H9 (cell line): ENCODE data around the gene FOXD4L6. TPM values are rescaled to one million over a fixed set of nuclear protein-coding genes. Genes with fewer than 3 reads are reported as not detected.
"Not testable (repeated sequence)": the region's sequence is repeated elsewhere in the genome, so short reads cannot be mapped to it uniquely, and the experiment has no call there.

Experiments
- DNase-seq: peaks from one replicate; pipeline ENCODE4 v3.0.0-alpha.2; 2017
- H2AFZ ChIP-seq: one replicate; pipeline ENCODE4 v1.6.1; 2013; ENCODE audit warnings: mild to moderate bottlenecking, low read length, control low read depth, moderate library complexity
- H2AK5ac ChIP-seq: 2 replicates; pipeline ENCODE4 v1.6.1; 2013; ENCODE audit warnings: low read length, control low read depth, mixed read lengths; ENCODE audit not compliant: insufficient read length
- H2BK120ac ChIP-seq: one replicate; pipeline ENCODE4 v1.6.1; 2013; ENCODE audit warnings: low read depth, mild to moderate bottlenecking, low read length, control low read depth, inconsistent platforms; ENCODE audit not compliant: poor library complexity, severe bottlenecking
- H2BK12ac ChIP-seq: 2 replicates; pipeline ENCODE4 v1.6.1; 2013; ENCODE audit warnings: low read length, control low read depth, mixed read lengths, low read depth; ENCODE audit not compliant: insufficient read length
- H2BK15ac ChIP-seq: 2 replicates; pipeline ENCODE4 v1.6.1; 2013; ENCODE audit warnings: low read depth, low read length, control low read depth
- H2BK20ac ChIP-seq: one replicate; pipeline ENCODE4 v1.6.1; 2013; ENCODE audit warnings: low read depth, mild to moderate bottlenecking, low read length, control low read depth, inconsistent platforms; ENCODE audit not compliant: poor library complexity, severe bottlenecking
- H2BK5ac ChIP-seq: 2 replicates; pipeline ENCODE4 v1.6.1; 2013; ENCODE audit warnings: low read length, control low read depth, mixed read lengths; ENCODE audit not compliant: insufficient read length
- H3K14ac ChIP-seq: 2 replicates; pipeline ENCODE4 v1.6.1; 2013; ENCODE audit warnings: low read length, control low read depth; ENCODE audit not compliant: insufficient read depth
- H3K18ac ChIP-seq: 2 replicates; pipeline ENCODE4 v1.6.1; 2013; ENCODE audit warnings: low read depth, mild to moderate bottlenecking, mixed read lengths, low read length, control low read depth; ENCODE audit not compliant: insufficient read length
- H3K23ac ChIP-seq: 2 replicates; pipeline ENCODE4 v1.6.1; 2013; ENCODE audit warnings: low read length, control low read depth, mixed read lengths, low read depth; ENCODE audit not compliant: insufficient read length
- H3K23me2 ChIP-seq: 2 replicates; pipeline ENCODE4 v1.6.1; 2013; ENCODE audit warnings: low read depth, mild to moderate bottlenecking, mixed read lengths, low read length, control low read depth; ENCODE audit not compliant: insufficient read length, poor library complexity, severe bottlenecking
- H3K27ac ChIP-seq: 2 replicates; pipeline ENCODE4 v1.5.1; 2013; ENCODE audit warnings: low read length, control low read depth, mixed read lengths, low read depth; ENCODE audit not compliant: insufficient read length
- H3K27me3 ChIP-seq: 2 replicates; pipeline ENCODE4 v1.6.1; 2013; ENCODE audit warnings: low read length, control low read depth, inconsistent platforms; ENCODE audit not compliant: insufficient read depth
- H3K4ac ChIP-seq: 2 replicates; pipeline ENCODE4 v1.6.1; 2013; ENCODE audit warnings: low read depth, mild to moderate bottlenecking, control low read depth, inconsistent platforms, low read length, moderate library complexity
- H3K4me1 ChIP-seq: 2 replicates; pipeline ENCODE4 v1.6.1; 2013; ENCODE audit warnings: low read length, control low read depth, inconsistent platforms; ENCODE audit not compliant: insufficient read depth
- H3K4me2 ChIP-seq: 2 replicates; pipeline ENCODE4 v1.6.1; 2013; ENCODE audit warnings: low read length, control low read depth, mixed read lengths; ENCODE audit not compliant: insufficient read length, insufficient read depth
- H3K56ac ChIP-seq: 2 replicates; pipeline ENCODE4 v1.6.1; 2013; ENCODE audit warnings: low read depth, mild to moderate bottlenecking, mixed read lengths, low read length, control low read depth; ENCODE audit not compliant: insufficient read length
- H3K79me1 ChIP-seq: 2 replicates; pipeline ENCODE4 v1.6.1; 2013; ENCODE audit warnings: low read depth, mild to moderate bottlenecking, moderate library complexity, low read length, control low read depth, inconsistent platforms; ENCODE audit not compliant: insufficient read depth, poor library complexity, severe bottlenecking
- H3K79me2 ChIP-seq: 2 replicates; pipeline ENCODE4 v1.6.1; 2013; ENCODE audit warnings: low read length, control low read depth, inconsistent platforms; ENCODE audit not compliant: insufficient read depth
- H3K9ac ChIP-seq: 2 replicates; pipeline ENCODE4 v1.6.1; 2013; ENCODE audit warnings: low read length, control low read depth, mixed read lengths; ENCODE audit not compliant: insufficient read length; ENCODE audit errors: extremely low read depth
- H3K9me3 ChIP-seq: one replicate; pipeline ENCODE4 v1.6.1; 2013; ENCODE audit warnings: low read depth, low read length, inconsistent platforms; ENCODE audit not compliant: control insufficient read depth
- H3T11ph ChIP-seq: one replicate; pipeline ENCODE4 v1.6.1; 2013; ENCODE audit warnings: mild to moderate bottlenecking, low read length, control low read depth, inconsistent platforms
- H4K20me1 ChIP-seq: one replicate; pipeline ENCODE4 v1.6.1; 2013; ENCODE audit not compliant: control insufficient read depth, insufficient read length, insufficient read depth
- H4K5ac ChIP-seq: 2 replicates; pipeline ENCODE4 v1.6.1; 2013; ENCODE audit warnings: low read depth, mild to moderate bottlenecking, mixed read lengths, low read length, control low read depth; ENCODE audit not compliant: insufficient read length
- H4K8ac ChIP-seq: replicated peaks from 2 replicates; pipeline ENCODE4 v1.6.1; 2013; ENCODE audit warnings: low read length, control low read depth, mixed read lengths, low read depth; ENCODE audit not compliant: insufficient read length
- H4K91ac ChIP-seq: 2 replicates; pipeline ENCODE4 v1.6.1; 2013; ENCODE audit warnings: low read depth, mild to moderate bottlenecking, moderate library complexity, mixed read lengths, low read length, control low read depth; ENCODE audit not compliant: insufficient read length
- H3K27ac Mint-ChIP-seq, 3 experiments: 2 replicates in 2 of 3; 3 replicates in 1 of 3; pipeline ENCODE4 v1.8.0; 2020 to 2021; ENCODE audit warnings: mixed read lengths in 3 of 3, mild to moderate bottlenecking in 1 of 3, moderate library complexity in 1 of 3
- H3K27me3 Mint-ChIP-seq: 2 replicates; pipeline ENCODE4 v1.8.0; 2021; ENCODE audit warnings: low read depth, mild to moderate bottlenecking, moderate library complexity, mixed read lengths
- H3K36me3 Mint-ChIP-seq, 3 experiments: 2 replicates in 2 of 3; 3 replicates in 1 of 3; pipeline ENCODE4 v1.8.0; 2020 to 2021; ENCODE audit warnings: low read depth in 3 of 3, mixed read lengths in 3 of 3; ENCODE audit not compliant: insufficient read depth in 1 of 3
- H3K4me1 Mint-ChIP-seq, 2 experiments: 2 replicates each; pipeline ENCODE4 v1.8.0; 2020; ENCODE audit warnings: mixed read lengths in 2 of 2
- H3K4me3 Mint-ChIP-seq, 2 experiments: 2 replicates in 1 of 2; 3 replicates in 1 of 2; pipeline ENCODE4 v1.8.0; 2020 to 2021; ENCODE audit warnings: mild to moderate bottlenecking in 2 of 2, mixed read lengths in 2 of 2, moderate library complexity in 1 of 2
- H3K9me3 Mint-ChIP-seq, 2 experiments: 2 replicates in 1 of 2; 3 replicates in 1 of 2; pipeline ENCODE4 v1.8.0; 2020; ENCODE audit warnings: mild to moderate bottlenecking in 2 of 2, mixed read lengths in 2 of 2, moderate library complexity in 1 of 2
- WGBS: extraction: QIAGEN DNeasy Blood & Tissue Kit; methylation state at CpG from one replicate; pipeline ENCODE4 v1.1.7; 2013; ENCODE audit warnings: missing lambda C conversion rate, low lambda C conversion rate, mixed read lengths; ENCODE audit not compliant: insufficient read length; ENCODE audit errors: extremely low coverage; 5-methylcytosine and 5-hydroxymethylcytosine counted together
- total RNA-seq: library from RNA; stranded (reverse); gene quantifications from 2 replicates; pipeline ENCODE4 v1.2.1, GENCODE V29; 2021

The FOXD4L6 gene
- total RNA-seq, 1 experiment from 2014 or later = 0.13 TPM

DNA sequence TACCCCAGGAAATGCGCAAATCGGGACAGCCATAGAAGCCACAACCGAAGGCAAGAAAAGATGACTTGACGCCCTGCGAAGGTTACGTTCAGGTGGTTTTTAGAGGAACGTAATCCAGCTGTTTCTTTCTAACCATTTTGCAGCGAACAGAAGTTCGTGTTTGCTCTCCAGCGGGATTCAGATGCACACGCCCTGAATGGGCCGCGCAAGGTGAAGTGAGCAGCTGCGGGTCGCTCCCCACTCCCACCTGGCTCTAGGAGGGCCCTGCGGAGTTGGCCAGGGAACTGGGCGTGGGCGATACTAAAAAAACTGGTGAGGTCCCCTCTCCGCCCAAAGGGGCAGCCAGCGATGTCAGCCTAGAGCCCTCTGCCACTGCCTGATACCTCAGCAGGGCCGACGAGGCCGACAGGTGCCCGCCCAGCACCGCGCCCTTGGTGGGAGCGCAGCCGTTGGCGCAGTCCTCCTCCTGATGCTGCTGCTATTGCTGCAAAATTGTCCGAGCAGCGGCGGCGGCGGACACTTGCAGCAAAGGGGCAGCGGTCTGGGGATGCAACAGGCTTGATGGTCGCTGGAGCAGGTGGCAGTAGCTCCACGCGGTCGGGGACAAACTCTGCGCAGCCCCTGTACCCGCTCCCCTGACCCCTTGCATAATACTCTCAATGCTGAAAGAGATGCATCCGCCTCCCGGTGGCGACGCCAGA, 1.6 kb downstream of the FOXD4L6 start:
- not testable (repeated sequence) for H3K4me1 Mint-ChIP-seq

GRCh38 chr9:41125936-41126335, 2.5 kb downstream of the FOXD4L6 start:
- not testable (repeated sequence) for H3K4me3 Mint-ChIP-seq, DNase-seq, H3K9ac ChIP-seq

More for the DNA sequence above, 1.6 kb downstream of the FOXD4L6 start:
- H2BK15ac ChIP-seq, H4K5ac ChIP-seq, H3K27me3 ChIP-seq, H3K56ac ChIP-seq, H2BK20ac ChIP-seq, H2BK12ac ChIP-seq, H4K91ac ChIP-seq, H3T11ph ChIP-seq, H3K27ac Mint-ChIP-seq, H4K8ac ChIP-seq, H3K9me3 Mint-ChIP-seq, H3K79me1 ChIP-seq, H3K4me2 ChIP-seq, H3K9ac ChIP-seq, H4K20me1 ChIP-seq, H3K14ac ChIP-seq, H2BK5ac ChIP-seq, H3K36me3 Mint-ChIP-seq, H3K4ac ChIP-seq, H3K23ac ChIP-seq, H3K79me2 ChIP-seq, H2BK120ac ChIP-seq, DNase-seq, H3K27ac ChIP-seq, H3K9me3 ChIP-seq, H3K18ac ChIP-seq, H3K4me1 ChIP-seq, H2AK5ac ChIP-seq, H3K23me2 ChIP-seq, H2AFZ ChIP-seq: not testable (repeated sequence)
- Mint-ChIP-seq H3K27me3 (peaks cover 15% of the 10 kb centered on the region), H3K4me3 (peak overlapping the region in 1 of 2 experiments; percentile 60; a peak in 1 of 5 replicates)
- no CpG with 5 or more reads among the region's 45 CpGs for WGBS

More at GRCh38 chr9:41125936-41126335, 2.5 kb downstream of the FOXD4L6 start:
- not testable (repeated sequence) for H3K14ac ChIP-seq, H4K91ac ChIP-seq, H2BK20ac ChIP-seq, H3K27me3 ChIP-seq, H3K9me3 Mint-ChIP-seq, H3K79me1 ChIP-seq, H3K27ac Mint-ChIP-seq, H3K4ac ChIP-seq, H3K36me3 Mint-ChIP-seq, H2BK12ac ChIP-seq, H2AK5ac ChIP-seq, H3K27ac ChIP-seq, H4K8ac ChIP-seq, H2AFZ ChIP-seq, H3T11ph ChIP-seq, H4K20me1 ChIP-seq, H3K9me3 ChIP-seq, H3K56ac ChIP-seq, H3K4me1 Mint-ChIP-seq, H2BK5ac ChIP-seq, H3K4me2 ChIP-seq, H3K4me1 ChIP-seq, H4K5ac ChIP-seq, H2BK120ac ChIP-seq, H3K18ac ChIP-seq, H3K79me2 ChIP-seq, H3K23me2 ChIP-seq, H3K23ac ChIP-seq, H2BK15ac ChIP-seq
- WGBS = no CpG with 5 or more reads among the region's 3 CpGs
- H3K27me3 Mint-ChIP-seq = peaks cover 15% of the 10 kb centered on the region
